Breast epithelium (tissue), 4 donors: ENCODE results near the gene LEPR. TPM values are rescaled to one million over a fixed set of nuclear protein-coding genes. Genes with fewer than 3 reads are reported as not detected.

Source experiments
- DNase-seq, 2 donors: peaks; one replicate each; pipeline ENCODE4 v3.0.0-alpha.2; 2019; ENCODE audit warnings: low spot score in 2 of 2
- H3K27ac ChIP-seq, 2 donors: fragments of 200-600 bp; sonication (generic) in 1 of 2; one replicate each; pipeline ENCODE4 v1.5.1; 2016 to 2019; ENCODE audit warnings: mild to moderate bottlenecking in 1 of 2
- H3K27me3 ChIP-seq, 2 donors: fragments of 200-600 bp; sonication (generic) in 1 of 2; one replicate each; pipeline versions ENCODE4 v1.5.1 to v1.6.0; 2017 to 2019; ENCODE audit warnings: control low read depth in 1 of 2, mild to moderate bottlenecking in 1 of 2
- H3K36me3 ChIP-seq: fragments of 200-600 bp; one replicate; pipeline ENCODE4 v1.5.1; 2019
- H3K4me1 ChIP-seq, 2 donors: fragments of 200-600 bp; sonication (generic); one replicate each; pipeline ENCODE4 v1.5.1; 2016 to 2019; ENCODE audit warnings: control low read depth in 1 of 2
- H3K4me3 ChIP-seq, 3 donors: fragments of 200-600 bp; sonication (generic); 1 replicate in 2 of 3; 2 replicates in 1 of 3; pipeline ENCODE4 v1.5.1; 2016 to 2019; ENCODE audit warnings: mild to moderate bottlenecking in 3 of 3, moderate library complexity in 2 of 3
- H3K9me3 ChIP-seq, 2 donors: fragments of 200-600 bp; sonication (generic) in 1 of 2; one replicate each; pipeline ENCODE4 v1.5.1; 2016 to 2019; ENCODE audit warnings: control low read depth in 1 of 2
- CTCF ChIP-seq, 3 donors: fragments of 450-650 bp; IDR thresholded peaks; one replicate each; pipeline ENCODE4 v1.5.1; 2016 to 2017; ENCODE audit warnings: antibody characterized with exemption in 3 of 3, mild to moderate bottlenecking in 3 of 3, moderate library complexity in 3 of 3
- POLR2A ChIP-seq: fragments of 450-650 bp; IDR thresholded peaks from one replicate; pipeline ENCODE4 v1.6.1; 2016; ENCODE audit warnings: antibody characterized with exemption, mild to moderate bottlenecking, moderate library complexity
- POLR2AphosphoS5 ChIP-seq, 3 donors: sonication (generic); formaldehyde crosslinking; IDR thresholded peaks; one replicate each; pipeline ENCODE4 v1.6.1; 2017; ENCODE audit warnings: antibody characterized with exemption in 3 of 3
- intact Hi-C: fragments of 100-400 bp; cut with DNase I; formaldehyde crosslinking; loops from one replicate; pipeline ENCODE4 v1.15.1; 2023; ENCODE audit warnings: low total_unique reads
- total RNA-seq, 3 donors: library from RNA; depleted of rRNA; stranded (reverse); fragments of >200 nt; gene quantifications; one replicate each; pipeline ENCODE4 v1.1.0, GENCODE V29; 2016

Gene LEPR
- total RNA-seq, result 10 to 100 TPM; 23.3 to 49.5 (median 23.5) TPM

GRCh38 chr1:65420590-65421350 lies at the start of gene LEPR, which contains the start of gene LEPROT:
Gene LEPR (plus strand): TSS chr1:65420668. CDS start chr1:65565566, 144,898 bp downstream.
Gene LEPROT (plus strand): TSS chr1:65420668. CDS start chr1:65420725, 57 bp downstream.
- intact Hi-C loops, result no loop called here
- TF ChIP-seq CTCF (IDR thresholded peaks at IDR 0.05) (no peak), POLR2AphosphoS5 (IDR thresholded peaks at IDR 0.05) (peak; percentile 89 to 94 (median 94)), POLR2A (peak; percentile 77)
- Histone ChIP-seq H3K27ac (peak within 1 kb of the TSS; percentile 93 to 99), H3K4me3 (peak within 1 kb of the TSS; percentile 72 to 92 (median 88)), H3K27me3 (no peaks in the 10 kb centered on the region), H3K9me3 (no peaks in the 10 kb centered on the region), H3K36me3 (no peaks in the 10 kb centered on the region), H3K4me1 (peaks cover 0 to 24% of the 10 kb centered on the region in 2 donors)
- peak in 1 of 2 donors; percentile 26 for DNase-seq

- no peak overlapping the region for H3K4me3 ChIP-seq
- H3K27ac ChIP-seq, result no peak overlapping the region
- intact Hi-C loops, result no loop called here
- H3K9me3 ChIP-seq, result no peaks in the 10 kb centered on the region
- H3K4me1 ChIP-seq, result no peaks in the 10 kb centered on the region
- H3K36me3 ChIP-seq, result no peaks in the 10 kb centered on the region
- no peak for TF ChIP-seq POLR2AphosphoS5 (IDR thresholded peaks at IDR 0.05)
- no peak for TF ChIP-seq POLR2A
- no peaks in the 10 kb centered on the region for H3K27me3 ChIP-seq
- DNase-seq, result no peak
Measured at GRCh38 chr1:65371544-65371943, 48.9 kb upstream of the LEPR start.

GRCh38 chr1:65372557-65372956 lies 47.9 kb upstream of the LEPR start:
- H3K9me3 ChIP-seq, result no peaks in the 10 kb centered on the region
- no peaks in the 10 kb centered on the region for H3K27me3 ChIP-seq
- H3K27ac ChIP-seq, result no peak overlapping the region
- H3K4me1 ChIP-seq, result no peaks in the 10 kb centered on the region
- DNase-seq, result no peak
- H3K4me3 ChIP-seq, result no peak overlapping the region
- intact Hi-C loops, result no loop called here
- no peaks in the 10 kb centered on the region for H3K36me3 ChIP-seq
- no peak for TF ChIP-seq CTCF (IDR thresholded peaks at IDR 0.05)
- no peak for TF ChIP-seq POLR2A
- TF ChIP-seq POLR2AphosphoS5 (IDR thresholded peaks at IDR 0.05), result no peak

- intact Hi-C loops, result no loop called here
- no peak for DNase-seq
Measured at GRCh38 chr1:65377496-65378246, 42.8 kb upstream of the LEPR start.

More at GRCh38 chr1:65377496-65378246, 42.8 kb upstream of the LEPR start:
- no peaks in the 10 kb centered on the region for H3K4me1 ChIP-seq
- H3K27ac ChIP-seq, result no peak overlapping the region
- H3K36me3 ChIP-seq, result no peaks in the 10 kb centered on the region
- TF ChIP-seq POLR2A (no peak), CTCF (IDR thresholded peaks at IDR 0.05) (no peak), POLR2AphosphoS5 (IDR thresholded peaks at IDR 0.05) (no peak)
- no peak overlapping the region for H3K4me3 ChIP-seq
- no peaks in the 10 kb centered on the region for H3K27me3 ChIP-seq
- no peaks in the 10 kb centered on the region for H3K9me3 ChIP-seq
